ENCODE data around the gene CFAP57. TPM values are rescaled to one million over a fixed set of nuclear protein-coding genes. Genes with fewer than 3 reads are reported as not detected.
"Not testable (repeated sequence)": the region's sequence is repeated elsewhere in the genome, so short reads cannot be mapped to it uniquely, and the experiment has no call there.

CFAP57 gene
- 0.10 TPM for polyA plus RNA-seq (2013, experiment 1 of 2; ENCODE audit: insufficient read length)
- 0.16 TPM for polyA plus RNA-seq (2013, experiment 2 of 2; ENCODE audit: insufficient read length)

DNA sequence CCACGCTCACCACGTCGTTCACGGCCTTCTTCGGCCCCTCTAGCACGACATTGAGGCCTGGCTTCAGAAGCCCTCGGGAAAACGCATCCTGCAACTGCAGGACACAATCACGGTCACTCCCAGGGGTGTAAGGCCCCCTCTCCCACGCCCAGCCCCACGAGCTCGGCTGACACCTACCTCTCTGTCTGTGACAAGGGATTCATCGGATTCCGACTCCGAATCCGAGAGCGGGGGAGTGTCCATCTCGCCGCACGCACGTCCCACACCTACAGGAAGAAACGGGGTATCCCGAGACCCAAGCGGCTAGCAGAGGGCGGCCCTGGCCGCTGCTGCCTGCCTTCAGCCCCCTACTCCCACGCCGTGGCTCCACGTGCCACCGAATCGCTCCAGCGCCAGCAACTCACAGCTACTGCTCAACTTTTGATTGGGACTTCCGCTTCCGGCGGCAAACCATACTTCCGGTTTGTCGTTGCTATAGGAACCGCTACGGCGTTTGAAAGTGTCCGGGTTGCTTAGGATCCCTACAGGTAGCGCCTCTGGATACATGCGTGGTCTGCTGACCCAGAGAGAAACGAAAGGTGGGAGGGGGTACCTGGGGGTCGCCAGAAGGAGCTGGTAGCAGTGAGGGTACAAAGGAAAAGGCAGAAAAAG, at the start of gene CFAP57, which contains the start of gene EBNA1BP2:
TSS of gene CFAP57 (plus strand) at position 455 of the 651 bp plus-strand sequence. CDS start 424 bp downstream, outside the sequence.
TSS of gene EBNA1BP2 (minus strand) at position 415 of the 651 bp plus-strand sequence. CDS start at position 243, 172 bp downstream.
- peak; percentile 94 for DNase-seq

DNA sequence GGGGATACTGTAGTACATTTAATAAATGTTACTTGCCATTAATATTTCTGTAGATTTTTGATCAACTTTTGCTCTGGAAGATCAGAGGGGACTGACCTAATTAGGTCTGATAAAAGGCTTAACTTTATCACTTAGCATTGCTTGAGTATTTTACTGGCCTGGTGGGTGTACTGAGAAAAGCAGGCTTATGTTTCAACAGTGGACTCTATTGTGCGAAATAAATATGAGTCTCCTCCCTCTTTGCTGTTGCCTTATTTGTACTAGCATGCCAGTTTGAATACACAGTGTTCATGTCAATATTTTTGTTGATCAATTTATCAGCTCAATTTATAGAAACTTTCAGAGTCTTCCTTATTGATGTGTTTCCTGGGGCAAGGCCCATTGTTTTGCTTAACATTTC, 49.1 kb upstream of the CFAP57 start:
- DNase-seq = no peak

DNA sequence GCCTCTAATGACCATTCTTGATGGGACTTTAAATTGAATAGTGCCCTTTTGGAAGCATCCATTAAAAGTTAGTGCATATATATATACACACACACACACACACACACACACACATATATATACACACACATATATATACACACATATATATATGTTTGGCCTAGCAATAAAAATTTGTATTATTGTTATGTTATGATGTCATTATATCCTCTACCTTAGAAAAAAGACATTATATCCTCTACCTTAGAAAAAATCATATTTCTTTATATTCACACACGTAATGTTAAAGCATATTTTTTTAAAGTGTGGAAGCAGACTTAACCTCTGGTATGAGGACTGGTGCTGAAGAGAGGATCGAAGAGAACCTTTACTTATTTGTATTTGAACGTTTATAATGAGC, 43.3 kb upstream of the CFAP57 start:
- no peak for DNase-seq

DNA sequence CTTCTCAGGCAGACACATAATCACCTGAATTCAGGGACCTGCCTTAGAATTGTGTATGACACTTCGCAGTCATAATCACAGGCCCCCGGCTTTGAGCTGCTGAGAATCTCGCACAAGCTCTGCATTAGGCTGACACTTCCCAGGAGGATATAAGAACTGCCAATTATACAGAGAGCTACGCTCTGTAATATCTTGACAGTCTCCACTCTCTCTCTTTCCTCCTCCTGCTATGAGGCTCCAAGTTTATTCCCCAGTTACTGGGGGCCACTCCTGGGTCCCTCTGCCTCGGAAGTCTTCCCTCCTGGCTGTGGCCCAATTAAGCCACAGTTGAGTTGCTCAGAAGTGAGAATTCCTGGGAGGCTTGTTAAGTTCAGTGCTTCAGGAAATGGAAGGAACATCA, 42.7 kb upstream of the CFAP57 start:
- DNase-seq = no peak

GRCh38 chr1:43134068-43134467, 38.1 kb upstream of the CFAP57 start:
- DNase-seq = no peak

- no peak for DNase-seq
These were observed 37.5 kb upstream of the CFAP57 start for GRCh38 chr1:43134640-43135039.

GRCh38 chr1:43135857-43136781, 36.0 kb upstream of the CFAP57 start:
- DNase-seq = no peak

DNA sequence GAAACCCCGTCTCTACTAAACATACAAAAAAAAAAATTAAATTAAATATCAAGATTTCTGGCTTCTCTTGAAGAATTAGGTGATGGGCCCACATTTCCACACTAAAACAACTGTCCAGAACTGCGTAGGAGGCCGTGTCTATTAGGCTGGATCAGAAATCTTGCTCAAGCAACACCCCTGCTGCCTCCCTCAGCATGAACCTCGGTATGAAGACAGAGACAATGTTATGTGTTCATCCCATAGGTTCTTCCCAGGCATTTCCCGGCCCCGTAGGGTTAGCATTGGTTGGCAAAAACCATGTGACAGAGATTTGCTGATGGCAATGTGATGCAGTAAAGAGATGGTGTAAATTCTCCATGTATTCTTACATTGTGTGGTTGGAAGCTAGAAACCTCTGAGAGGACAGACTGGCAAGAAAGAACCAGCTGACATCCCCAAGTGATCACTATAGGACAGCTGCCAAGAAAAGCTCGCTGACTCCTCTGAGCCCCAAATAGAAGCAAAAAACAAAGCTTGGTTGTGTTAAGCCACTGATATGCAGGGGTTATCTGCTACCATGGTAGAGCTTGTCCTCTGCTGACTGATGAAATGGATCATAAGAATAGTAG, 34.6 kb upstream of the CFAP57 start:
- no peak for DNase-seq

GRCh38 chr1:43139295-43139694, 32.8 kb upstream of the CFAP57 start:
- DNase-seq = not testable (repeated sequence)

- no peak for DNase-seq
These were observed 32.1 kb upstream of the CFAP57 start for GRCh38 chr1:43140010-43140409.

GRCh38 chr1:43140583-43140982, 31.5 kb upstream of the CFAP57 start:
- DNase-seq = no peak

- no peak for DNase-seq
These were observed 28.7 kb upstream of the CFAP57 start for GRCh38 chr1:43143441-43143888.

DNA sequence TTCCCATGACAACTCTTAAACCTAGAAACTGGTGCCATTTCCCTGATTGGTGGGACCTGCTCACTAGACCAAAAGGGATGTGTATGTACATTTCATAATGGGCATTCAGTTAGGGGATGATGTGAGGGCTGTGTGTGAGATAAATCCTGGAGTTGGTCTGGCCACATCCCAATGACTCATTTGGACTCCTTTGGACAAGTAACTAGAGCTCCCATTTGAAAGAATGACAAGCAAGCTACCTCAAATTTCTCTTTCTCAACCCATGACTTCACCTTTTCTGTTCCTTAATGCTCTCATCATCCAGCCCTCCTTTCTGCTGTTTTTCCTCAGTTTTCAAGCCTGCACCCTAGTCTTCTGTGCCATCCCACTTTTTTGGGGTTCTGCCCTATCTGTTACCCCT, 27.9 kb upstream of the CFAP57 start:
- peak; percentile 53 for DNase-seq

DNA sequence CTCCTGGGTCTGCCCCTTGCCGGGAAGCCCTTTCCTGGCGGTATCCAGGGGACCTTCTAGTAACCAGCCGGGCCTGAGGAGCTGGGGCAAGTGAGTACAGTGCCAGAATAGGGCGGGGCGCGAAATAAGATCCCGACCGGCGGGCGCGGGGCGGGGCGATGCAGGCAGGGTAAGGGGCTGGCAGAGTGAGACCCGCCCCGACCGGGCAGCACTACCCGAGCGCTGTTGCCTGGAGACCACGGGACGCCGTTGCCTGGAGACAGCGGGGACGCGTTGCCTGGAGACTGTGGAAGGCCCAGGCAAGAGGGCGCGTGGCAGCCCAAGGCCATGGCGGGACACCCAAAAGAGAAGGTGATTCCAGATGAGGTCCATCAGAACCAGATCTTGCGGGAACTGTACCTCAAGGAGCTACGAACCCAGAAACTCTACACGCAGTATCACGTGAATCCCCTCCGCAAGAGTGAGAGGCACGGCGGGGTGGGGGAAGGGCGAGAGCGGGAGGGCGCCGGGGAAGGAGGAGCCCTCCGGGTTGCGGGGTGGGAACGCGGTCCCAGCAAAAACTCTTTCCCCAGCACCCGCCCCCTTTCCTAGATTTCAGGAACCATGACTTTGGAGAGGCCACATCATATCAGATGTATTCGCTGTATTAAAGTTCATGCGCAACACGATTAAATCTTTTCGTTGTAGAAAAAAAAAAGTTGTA, 24.4 kb upstream of the CFAP57 start:
- peak; percentile 48 for DNase-seq

- no peak for DNase-seq
These were observed 22.2 kb upstream of the CFAP57 start for GRCh38 chr1:43149889-43150288.

DNA sequence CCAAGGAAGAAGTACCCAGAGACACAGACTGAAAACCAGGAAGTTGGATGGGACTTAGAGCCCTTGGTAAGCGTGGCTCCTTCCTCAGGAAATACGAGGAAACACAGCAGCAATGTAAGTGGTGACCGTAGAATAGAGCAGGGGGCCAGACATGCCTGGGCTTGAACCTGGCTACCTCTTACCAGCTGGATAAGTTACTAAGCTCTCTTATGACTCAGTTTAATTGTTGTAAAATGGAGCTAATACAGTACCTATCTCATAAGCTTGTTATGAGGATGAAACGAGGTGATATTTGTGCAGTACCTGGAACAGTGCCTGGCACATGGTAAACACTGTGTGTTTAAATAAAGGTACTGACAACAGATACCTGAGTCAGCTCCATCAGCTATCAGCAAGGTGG, 19.3 kb upstream of the CFAP57 start:
- DNase-seq = no peak

DNA sequence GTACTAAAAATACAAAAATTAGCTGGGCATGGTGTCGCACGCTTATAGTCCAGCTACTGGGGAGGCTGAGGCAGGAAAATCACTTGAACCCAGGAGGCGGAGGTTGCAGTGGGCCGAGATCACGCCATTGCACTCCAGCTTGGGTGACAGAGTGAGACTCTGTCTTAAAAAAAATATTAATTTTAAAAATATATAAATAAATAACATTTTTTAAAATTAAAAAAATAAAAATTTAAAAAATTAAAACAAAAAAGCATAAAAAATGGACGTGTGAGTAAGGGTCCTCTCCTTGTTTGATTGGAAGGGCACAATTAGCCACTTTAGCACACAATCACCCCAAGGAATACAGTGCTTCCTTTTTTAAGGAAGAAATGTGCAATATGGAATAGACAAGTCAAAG, 18.7 kb upstream of the CFAP57 start:
- DNase-seq = no peak

GRCh38 chr1:43156026-43156425, 16.1 kb upstream of the CFAP57 start:
- no peak for DNase-seq

- no peak for DNase-seq
These were observed 7.0 kb upstream of the CFAP57 start for GRCh38 chr1:43165162-43165561.

DNA sequence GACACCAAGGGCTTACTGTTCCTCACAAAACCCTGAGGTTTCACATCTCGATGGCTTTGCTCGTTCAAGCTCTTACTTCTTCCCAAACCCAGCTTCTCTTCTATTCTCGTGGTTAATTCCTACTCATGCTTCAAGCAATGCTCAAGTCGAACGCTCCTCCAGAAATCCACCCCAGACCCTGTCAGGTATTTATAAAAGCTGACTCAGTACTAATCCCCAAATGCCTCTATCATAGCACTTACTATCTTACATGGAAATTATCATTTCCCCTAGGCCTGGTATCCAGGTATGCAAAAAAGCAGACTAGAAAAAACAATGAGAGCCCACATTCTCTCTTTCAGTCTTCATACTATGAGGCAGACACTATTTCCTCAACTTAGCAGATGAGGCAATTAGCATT, 6.4 kb upstream of the CFAP57 start:
- no peak for DNase-seq

DNA sequence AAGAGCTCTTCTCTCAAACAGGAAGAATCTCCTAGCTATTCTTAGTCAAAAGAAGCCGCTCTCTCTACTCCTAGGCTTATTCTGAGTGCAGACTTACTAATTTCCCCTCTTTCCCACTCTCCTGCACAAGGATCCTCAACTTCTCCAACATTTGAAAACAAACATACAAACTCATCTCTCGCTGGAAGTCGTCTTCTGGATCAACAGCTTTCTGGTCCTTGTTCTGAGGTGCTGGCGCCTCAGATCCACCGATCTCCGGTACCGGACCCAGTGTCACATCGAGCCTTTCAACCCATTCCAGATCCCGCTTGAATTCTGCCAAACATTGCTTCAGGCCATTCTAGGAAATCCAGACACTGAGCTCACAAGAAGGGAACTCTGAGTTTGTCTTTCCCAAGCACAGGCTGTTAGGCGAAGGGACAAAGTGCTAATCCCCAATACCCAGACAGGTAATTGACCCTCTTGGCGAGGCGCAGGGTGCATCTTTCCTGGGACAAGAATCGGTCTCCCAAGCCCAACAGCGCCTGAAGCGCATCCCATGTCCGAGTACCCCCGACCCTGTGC, 736 bp upstream of the CFAP57 start:
- no peak for DNase-seq

DNA sequence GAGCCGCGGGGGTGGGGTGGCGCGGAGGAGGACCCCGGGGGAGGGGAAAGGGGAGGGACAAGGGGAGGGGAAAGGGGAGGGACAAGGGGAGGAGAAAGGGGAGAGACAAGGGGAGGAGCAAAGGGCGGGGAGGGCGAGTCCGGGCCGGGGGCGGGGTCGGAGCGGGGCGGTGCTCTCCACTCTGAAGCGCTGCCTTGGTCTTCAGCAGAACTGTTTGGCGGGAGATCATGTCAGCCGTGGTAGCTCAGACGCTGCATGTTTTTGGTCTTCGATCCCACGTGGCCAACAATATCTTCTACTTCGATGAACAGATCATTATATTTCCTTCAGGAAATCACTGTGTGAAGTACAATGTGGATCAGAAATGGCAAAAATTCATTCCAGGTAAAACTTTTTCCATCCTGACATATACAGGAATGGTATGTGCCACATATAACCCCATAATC, 420 bp downstream of the CFAP57 start:
- peak; percentile 88 for DNase-seq
